Body of pancreas (tissue), 4 donors: ENCODE measurements around the gene EXT2.

Experiments
- CTCF ChIP-seq, 7 experiments: fragments of 450-650 bp in 4 of 7; fragments of 200-600 bp in 3 of 7; sonication (generic) in 3 of 7; IDR thresholded peaks; one replicate each; pipeline ENCODE4 v1.5.1; 2016 to 2019; ENCODE audit warnings: antibody characterized with exemption in 7 of 7
- POLR2A ChIP-seq, 3 donors: fragments of 450-650 bp; IDR thresholded peaks; one replicate each; pipeline ENCODE4 v1.6.1; 2016; ENCODE audit warnings: antibody characterized with exemption in 3 of 3, mild to moderate bottlenecking in 2 of 3

GRCh38 chr11:44205352-44205751 is 109.9 kb downstream of the EXT2 start:
- TF ChIP-seq CTCF (IDR thresholded peaks at IDR 0.05) (no peak), POLR2A (IDR thresholded peaks at IDR 0.05) (no peak)
